GM19467 (cell line): Measurements from ENCODE around the gene TNIP1.
A peak's percentile ranks its signal among the peaks of the same experiment; 100 is the strongest.

ENCODE experiments used
- ATAC-seq: cut with Tn5 transposase; IDR thresholded peaks from one replicate; pipeline ENCODE4 v1.9.1; 2021; ENCODE audit warnings: mild to moderate bottlenecking, moderate library complexity; ENCODE audit not compliant: unreplicated experiment

The TNIP1 gene

DNA sequence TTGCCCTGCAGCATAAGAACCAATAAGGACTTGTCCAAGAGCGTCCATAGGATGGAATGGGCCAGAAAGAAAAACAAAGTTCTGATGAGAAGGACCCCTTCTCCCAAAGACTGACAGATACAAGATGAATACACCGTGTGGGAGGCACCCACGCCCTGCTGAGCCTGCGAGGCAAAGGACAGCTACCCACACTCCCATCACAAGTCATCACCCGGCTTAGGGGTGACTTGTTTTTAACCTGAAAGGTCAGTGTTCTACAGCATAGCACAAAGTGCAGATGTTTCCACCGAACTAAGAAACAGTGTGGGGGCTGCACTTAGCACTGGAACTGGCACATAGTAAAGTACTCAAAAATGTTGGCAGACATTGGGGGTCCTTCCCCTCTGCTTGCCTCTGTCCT is 13.9 kb downstream of the TNIP1 start:
- no peak for ATAC-seq

GRCh38 chr5:151065609-151066008 is 15.2 kb downstream of the TNIP1 start:
- ATAC-seq: no peak

- no peak for ATAC-seq
Measured at GRCh38 chr5:151064916-151065499, 15.8 kb downstream of the TNIP1 start.

- ATAC-seq: no peak
Measured at GRCh38 chr5:151063142-151063989, 17.5 kb downstream of the TNIP1 start.

DNA sequence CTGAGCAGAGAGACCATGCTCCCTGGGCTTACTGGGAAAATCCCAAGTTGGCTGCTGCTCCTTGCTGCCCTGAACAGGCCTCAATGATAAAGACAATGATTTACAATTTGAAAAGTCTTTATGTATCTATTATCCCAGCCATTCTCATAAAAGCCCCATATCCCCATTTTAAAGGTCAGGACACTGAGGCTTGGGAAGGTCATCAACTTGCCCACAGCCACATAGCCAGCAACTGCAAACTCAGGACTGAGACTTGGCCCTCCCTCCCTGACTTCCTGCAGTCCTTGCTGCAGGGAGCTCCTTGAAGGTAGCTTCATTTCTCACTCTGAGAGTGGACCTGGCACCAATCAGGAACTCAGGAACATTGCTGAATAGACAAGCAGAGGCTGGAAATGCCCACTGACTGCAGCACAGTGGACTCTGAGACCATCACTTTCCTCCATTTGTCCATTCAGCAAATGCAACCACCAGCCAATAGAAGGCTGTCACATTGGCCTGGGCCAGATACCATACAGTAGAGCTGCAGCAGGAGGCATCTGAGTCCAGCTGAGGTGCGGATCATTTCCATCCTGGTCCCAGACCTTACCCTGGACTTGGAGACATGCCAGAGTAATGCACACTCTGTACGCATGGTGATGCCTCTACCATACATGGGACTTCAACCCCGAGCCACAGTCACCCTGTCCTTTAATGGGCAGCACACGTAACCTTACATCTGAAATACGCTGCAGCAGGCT is 18.3 kb downstream of the TNIP1 start:
- ATAC-seq: no peak

DNA sequence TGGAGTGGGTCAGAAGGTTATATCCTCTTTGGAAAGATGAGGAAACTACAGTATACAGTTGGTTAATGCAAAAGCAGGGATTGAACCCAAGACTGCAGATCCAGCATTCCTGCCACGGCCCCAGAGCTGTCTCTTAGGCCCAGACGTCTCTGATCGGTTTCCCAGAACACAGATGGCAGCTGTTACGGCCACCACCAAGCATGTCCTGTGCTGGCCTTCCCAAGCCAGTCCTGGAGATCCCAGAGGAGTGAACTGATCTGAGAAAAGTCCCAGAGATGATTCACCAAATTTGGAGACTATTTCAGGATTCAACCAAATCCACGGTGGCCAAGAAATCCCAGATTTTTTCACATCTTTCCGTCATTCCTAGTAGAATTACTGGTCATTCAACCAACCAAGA is 20.1 kb downstream of the TNIP1 start:
- ATAC-seq: no peak

- ATAC-seq: no peak
Measured at GRCh38 chr5:151058891-151059489, 21.8 kb downstream of the TNIP1 start.

GRCh38 chr5:151058301-151058700 is 22.5 kb downstream of the TNIP1 start:
- no peak for ATAC-seq

GRCh38 chr5:151056379-151057325 is 24.2 kb downstream of the TNIP1 start:
- ATAC-seq: no peak

- ATAC-seq: no peak
Measured at GRCh38 chr5:151055336-151055735, 25.5 kb downstream of the TNIP1 start.

DNA sequence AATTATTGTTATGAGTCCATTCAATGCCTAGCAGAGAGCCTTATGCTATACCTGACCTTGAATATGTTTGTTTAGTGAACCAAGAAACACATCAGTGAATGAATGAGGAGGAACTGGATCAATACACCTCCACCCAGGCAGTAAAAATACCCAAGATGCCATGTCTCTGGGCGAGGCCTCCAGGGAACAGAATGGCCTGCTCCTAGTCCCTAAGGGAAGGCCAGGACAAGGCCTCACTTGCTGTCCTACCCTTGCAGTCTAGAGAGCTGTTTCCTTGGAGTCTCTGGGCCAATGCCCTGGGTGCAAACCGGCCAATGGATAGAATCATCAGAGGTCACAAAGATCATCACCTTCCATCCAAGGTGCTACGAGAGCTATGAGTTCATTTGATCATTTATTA is 26.1 kb downstream of the TNIP1 start:
- ATAC-seq: no peak

GRCh38 chr5:151053796-151054462 is 26.9 kb downstream of the TNIP1 start:
- ATAC-seq: no peak

DNA sequence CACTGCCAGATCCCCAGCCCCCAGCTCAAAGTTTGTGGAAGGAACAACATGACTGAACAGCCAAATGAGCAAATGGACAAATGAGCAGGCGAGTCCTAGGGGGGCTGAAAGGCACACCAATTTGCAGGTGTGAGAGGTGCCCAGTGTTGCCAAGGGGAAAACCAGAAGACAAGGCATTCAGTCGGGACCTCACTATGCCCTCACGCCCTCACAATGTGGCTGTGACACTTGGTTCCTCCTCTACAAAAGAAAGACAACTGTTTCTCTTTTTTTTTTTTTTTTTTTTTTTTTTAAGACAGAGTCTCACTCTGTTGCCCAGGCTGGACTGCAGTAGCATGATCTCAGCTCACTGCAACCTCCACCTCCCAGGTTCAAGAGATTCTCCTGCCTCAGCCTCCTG is 28.0 kb downstream of the TNIP1 start:
- ATAC-seq: no peak

DNA sequence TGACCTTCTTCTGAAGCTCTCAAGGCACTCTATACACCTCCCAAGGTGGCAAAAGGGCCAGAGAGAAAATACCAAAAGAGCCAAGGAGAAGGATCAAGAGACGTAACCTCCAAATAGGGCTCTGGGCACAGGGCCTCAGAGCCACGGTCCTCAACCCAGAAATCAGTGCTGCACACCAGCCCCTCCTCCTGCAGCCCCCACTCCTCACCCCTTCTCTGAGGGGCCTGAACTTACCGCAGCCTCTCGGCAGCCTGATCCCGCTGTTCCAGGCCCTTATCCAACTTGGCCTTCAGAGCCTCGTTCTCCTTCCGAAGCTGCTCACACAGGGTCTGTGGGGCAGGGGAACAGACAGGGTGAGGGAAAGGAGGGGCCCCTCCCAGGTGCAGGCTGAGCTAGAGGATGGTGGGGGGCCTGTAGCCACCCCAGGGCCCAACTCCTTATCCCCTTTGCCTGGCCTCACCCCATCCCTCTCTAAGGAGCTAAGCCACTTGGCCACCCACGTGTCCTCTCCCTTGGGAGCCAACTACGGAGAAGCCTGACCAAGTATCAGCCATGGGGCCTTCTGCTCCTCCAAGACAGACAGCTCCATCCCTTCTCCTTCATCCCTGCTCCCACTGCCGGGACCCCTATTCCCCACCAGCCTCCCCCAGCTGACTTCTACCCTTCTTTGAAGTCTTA is 28.8 kb downstream of the TNIP1 start:
- no peak for ATAC-seq

DNA sequence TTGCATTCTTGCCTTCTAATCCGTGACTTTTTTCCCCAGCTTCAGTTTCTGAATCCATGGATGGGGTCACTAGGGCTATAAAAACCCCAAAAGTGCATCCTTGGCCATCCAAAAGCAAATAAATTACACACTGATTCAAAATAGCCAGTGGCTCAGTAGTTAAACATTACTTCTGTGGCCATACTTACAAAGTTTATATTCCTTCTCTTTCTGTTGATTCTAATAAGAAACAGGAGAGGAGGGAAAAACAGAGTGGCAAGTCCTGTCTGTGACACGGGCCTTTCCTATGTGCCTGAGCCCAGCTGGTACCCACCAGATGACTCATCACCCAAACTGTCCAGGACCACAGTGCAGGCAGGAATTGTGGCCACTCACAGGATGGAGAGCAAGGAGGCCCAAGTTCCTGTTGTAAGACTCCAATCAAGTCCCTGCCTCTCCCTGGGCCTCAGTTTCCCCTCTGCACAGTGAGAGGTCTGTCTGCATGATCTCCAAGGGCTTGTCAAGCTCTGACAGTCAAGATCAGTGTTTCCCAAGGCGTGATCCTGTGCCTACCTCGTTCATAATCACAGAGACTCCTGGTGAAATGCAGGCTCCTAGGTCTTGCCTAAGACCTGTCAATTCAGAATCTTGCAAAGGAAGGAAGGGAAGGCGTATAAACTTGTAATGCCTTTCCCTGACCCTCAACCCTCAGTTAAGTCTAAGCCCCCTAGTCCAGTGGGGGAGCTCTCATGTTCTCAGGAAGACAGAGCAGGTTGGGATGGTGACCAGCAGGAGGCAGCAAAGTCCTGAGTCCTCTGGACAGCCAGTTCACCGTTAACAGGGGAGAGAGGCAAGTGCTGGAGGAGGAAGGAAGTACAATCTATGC is 29.5 kb downstream of the TNIP1 start:
- ATAC-seq: peak; percentile 63

DNA sequence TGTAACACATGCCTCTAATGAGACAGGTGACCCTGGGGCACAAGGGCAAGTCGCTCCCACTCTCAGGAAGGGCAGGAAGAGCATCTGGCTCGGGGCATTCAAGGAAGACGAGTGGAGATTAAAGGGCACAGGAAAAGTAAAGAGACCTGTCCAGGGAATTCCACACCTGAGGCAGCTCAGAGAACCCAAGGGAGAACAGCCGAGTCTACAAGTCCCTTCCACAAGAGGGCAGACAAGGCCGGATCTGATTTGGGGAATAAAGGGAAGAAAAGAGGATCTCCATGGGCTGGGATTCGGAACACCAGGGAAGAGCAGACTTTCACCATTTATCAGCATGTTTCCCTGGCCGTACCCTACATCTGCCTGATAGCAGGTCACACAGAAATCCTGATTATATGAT is 32.3 kb downstream of the TNIP1 start:
- ATAC-seq: no peak

- ATAC-seq: no peak
Measured at GRCh38 chr5:151047814-151048425, 32.9 kb downstream of the TNIP1 start.
